Measurements from ENCODE around the gene SREK1.

DNA sequence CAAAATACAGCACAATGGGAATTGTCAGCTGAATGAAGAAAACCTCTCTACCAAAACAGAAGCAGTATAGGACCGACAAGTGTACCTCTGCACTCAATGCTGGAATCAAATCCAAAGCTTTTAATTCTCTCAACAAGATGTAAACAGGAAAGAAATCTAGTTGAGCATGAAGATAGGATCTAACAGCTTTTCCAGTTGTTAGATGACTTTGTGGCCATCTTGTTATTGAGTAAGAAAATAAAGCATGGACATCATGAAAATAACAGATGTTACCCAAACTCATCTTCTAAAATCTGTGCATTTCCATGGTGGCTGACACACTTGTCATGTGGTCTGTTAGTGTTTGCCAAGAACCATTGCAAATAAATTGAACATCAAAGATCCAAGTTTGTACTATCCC lies 34.7 kb downstream of the SREK1 start:
- TF ChIP-seq, protein P1, sequence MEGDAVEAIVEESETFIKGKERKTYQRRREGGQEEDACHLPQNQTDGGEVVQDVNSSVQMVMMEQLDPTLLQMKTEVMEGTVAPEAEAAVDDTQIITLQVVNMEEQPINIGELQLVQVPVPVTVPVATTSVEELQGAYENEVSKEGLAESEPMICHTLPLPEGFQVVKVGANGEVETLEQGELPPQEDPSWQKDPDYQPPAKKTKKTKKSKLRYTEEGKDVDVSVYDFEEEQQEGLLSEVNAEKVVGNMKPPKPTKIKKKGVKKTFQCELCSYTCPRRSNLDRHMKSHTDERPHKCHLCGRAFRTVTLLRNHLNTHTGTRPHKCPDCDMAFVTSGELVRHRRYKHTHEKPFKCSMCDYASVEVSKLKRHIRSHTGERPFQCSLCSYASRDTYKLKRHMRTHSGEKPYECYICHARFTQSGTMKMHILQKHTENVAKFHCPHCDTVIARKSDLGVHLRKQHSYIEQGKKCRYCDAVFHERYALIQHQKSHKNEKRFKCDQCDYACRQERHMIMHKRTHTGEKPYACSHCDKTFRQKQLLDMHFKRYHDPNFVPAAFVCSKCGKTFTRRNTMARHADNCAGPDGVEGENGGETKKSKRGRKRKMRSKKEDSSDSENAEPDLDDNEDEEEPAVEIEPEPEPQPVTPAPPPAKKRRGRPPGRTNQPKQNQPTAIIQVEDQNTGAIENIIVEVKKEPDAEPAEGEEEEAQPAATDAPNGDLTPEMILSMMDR (conservative IDR thresholded peaks at IDR 0.05; ENCODE audit: low read depth, low read length), result no peak
- TF ChIP-seq EZH2 (IDR thresholded peaks at IDR 0.05; ENCODE audit: borderline replicate concordance, low read depth, low read length, poor library complexity, severe bottlenecking), result no peak
